SW480 (cell line): ENCODE results near the gene SLC46A1.
A peak's percentile ranks its signal among the peaks of the same experiment; 100 is the strongest.

Experiments
- DNase-seq: peaks from one replicate; pipeline ENCODE4 v3.0.0-alpha.2; 2016; ENCODE audit warnings: low spot score

The SLC46A1 gene

GRCh38 chr17:28350271-28350670 is 55.7 kb downstream of the SLC46A1 start:
- no peak for DNase-seq

GRCh38 chr17:28348979-28349378 is 57.0 kb downstream of the SLC46A1 start:
- no peak for DNase-seq

- DNase-seq, result peak; percentile 53
Measured at GRCh38 chr17:28347261-28347891, 58.6 kb downstream of the SLC46A1 start.

- no peak for DNase-seq
Measured at GRCh38 chr17:28346746-28347246, 59.2 kb downstream of the SLC46A1 start.

GRCh38 chr17:28346199-28346580 is 59.8 kb downstream of the SLC46A1 start:
- DNase-seq, result no peak

GRCh38 chr17:28345419-28346198 is 60.4 kb downstream of the SLC46A1 start:
- no peak for DNase-seq
